Measurements from ENCODE around the gene FASN. TPM values are rescaled to one million over a fixed set of nuclear protein-coding genes. Genes with fewer than 3 reads are reported as not detected.

The FASN gene
- polyA plus RNA-seq, 5 donors, result 17.0 to 71.5 (median 22.6) TPM

GRCh38 chr17:82058230-82058854, 39.7 kb downstream of the FASN start:
- DNase-seq, result no peak

GRCh38 chr17:82056729-82057621, 41.1 kb downstream of the FASN start:
- no peak for DNase-seq

DNA sequence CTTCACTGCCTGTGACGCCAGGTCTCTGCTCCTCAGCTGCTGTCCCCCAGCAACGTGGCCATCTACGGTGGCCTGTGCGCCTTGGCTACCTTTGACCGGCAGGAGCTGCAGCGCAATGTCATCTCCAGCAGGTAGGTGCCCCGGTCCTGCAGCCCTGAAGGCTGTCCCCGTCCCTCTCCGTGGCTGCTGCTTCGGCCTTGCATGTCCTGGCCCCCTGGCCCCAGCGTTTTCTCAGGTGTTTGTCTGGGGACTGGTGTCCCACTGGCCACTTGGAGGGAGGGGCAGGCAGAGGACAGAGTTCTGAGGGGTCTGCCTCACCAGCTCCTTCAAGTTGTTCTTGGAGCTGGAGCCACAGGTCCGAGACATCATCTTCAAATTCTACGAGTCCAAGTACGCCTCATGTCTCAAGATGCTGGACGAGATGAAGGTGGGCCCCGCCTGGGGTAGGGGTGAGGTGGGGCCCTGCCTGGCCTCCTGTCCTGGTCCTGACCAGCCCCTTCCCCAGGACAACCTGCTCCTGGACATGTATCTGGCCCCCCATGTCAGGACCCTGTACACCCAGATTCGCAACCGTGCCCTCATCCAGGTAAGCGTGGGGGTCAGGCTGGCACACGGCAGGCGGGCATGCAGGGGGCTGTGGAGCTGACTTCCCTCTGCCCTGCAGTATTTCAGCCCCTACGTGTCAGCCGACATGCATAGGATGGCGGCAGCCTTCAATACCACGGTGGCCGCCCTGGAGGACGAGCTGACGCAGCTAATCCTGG, 41.9 kb downstream of the FASN start:
- DNase-seq, result no peak

DNA sequence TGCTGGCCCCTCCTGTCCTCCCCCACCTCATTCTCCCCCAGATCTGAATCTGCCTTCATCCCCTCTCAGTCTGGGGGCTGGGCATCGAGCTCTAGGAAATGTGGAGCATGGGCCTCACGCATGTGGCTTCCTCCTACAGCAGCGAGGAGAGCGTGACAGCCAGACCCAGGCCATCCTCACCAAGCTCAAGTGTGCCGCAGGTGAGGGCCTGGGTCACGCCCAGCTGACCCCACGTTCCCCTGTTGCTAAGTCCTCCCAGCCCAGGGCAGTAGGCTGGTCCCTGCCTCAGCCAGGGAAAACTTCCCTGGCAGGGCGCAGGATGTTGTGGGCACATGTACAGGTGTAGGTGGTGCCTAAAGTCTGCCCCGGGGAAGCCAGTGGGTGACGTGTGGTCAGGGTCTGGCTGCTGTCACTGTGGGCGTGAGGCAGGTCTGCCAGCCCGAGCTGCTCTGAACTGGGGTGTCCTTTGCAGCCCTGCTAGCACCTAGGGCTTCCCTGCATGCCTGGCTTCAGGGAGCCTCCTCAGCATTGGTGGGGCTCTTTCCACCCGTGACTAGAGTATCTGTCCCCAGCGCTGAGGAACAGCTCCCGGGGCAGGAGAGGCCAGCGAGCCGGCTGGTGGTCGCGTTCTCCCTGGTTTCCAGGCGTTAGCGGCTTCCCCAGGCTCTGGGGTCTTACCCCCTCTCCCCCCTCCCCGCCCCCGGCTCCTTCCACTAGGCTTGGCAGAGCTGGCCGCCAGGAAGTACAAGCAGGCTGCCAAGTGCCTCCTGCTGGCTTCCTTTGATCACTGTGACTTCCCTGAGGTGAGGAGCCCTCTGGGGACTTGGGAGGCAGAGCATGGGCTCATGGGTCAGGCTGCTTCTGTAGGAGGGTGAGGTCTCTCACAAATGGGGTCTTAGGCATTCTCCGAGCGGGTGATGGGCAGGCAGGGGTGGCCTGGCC, 42.7 kb downstream of the FASN start:
- no peak for DNase-seq

GRCh38 chr17:82054351-82055022, 43.5 kb downstream of the FASN start:
- DNase-seq, result no peak

DNA sequence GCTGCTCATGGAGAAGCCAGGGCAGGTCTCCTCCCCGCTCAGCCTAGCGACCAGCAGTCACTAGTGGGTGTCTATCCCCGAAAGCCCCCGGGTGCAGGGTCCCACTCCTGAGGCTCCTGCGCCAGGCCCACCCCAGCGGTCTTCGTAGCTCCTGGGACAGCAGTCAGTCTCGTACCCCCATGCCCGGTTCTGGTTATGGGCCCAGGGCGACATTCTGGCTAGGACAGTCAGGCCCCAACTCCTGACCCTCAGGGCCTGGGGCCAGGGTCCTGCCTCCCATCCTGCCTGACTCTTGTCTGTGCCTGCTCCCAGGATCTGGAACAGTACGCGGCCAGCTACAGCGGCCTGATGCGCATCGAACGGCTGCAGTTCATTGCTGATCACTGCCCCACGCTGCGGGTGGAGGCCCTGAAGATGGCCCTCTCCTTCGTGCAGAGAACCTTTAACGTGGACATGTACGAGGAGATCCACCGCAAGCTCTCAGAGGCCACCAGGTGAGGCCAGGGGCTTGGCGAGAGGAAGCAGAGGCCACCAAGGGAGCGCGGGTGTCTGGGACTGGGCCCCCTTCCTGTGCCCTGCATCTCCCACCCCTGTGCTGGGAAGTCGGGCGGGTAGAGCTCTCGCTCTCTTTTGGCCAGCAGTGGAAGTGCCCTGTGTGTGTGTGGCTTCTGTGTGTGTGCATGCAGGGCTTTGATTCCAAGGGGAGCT, 44.3 kb downstream of the FASN start:
- no peak for DNase-seq

DNA sequence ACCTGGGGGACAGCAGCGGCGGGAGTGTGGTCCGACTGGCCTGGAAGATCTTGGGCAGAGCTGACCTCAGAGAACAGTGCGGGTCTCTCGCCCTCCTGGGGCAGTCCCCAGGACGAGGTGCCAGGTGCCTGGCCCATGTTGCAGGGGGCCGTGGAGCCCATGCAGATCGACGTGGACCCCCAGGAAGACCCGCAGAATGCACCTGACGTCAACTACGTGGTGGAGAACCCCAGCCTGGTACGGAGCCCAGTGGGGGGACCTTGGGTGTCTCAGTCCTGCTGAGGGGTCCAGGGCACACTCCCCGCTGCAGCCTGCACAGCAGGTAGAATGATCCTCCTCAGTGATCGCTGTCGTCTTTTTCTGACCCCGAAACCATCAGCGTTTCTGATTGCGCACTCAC, 44.9 kb downstream of the FASN start:
- no peak for DNase-seq

- DNase-seq, result no peak
Observed at GRCh38 chr17:82052638-82053059, 45.4 kb downstream of the FASN start.

DNA sequence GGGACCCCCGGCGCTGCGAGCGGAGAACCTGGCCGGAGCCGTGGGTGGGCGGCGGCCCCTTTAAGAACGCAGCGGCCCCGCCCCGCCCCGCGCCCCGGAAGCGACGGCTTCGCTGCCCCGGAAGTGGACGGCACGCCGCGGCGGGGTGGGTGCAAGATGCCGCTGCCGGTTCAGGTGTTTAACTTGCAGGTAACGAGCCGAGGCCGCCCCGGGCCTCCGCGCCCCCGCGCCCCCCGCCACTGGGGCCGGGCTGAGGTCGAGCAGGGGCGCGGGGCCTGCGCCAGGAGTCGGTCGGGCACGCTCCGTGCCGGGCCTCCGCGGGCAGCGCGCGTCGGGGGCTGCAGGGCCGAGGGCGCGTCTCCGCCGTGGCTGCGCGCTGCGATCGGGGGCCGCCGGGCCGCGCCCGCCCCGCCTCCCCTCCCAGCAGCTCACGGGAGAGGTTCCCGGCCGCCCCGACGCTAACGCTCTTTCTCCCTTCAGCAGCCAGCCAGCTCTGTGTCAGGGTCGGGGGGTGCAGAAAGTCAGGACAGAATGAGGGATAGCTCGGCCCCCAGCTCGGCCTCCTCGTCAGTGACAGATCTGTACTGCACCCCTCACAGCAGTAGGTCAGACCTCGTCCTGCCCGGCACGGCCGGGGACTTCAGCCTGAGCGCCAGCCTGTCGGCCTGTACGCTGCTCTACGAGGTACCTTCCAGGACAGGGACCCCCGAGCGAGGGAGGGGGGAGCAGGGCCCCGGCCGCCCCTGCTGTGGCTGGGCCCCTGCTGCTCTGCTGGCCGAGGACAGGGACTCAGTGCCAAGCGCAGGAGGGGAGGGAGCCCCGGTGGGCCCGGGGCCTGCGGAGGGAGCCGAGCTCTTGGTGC, 46.0 kb downstream of the FASN start, which contains the start of the genes GPS1 and RFNG:
Gene GPS1, plus strand, starts transcription at position 123 of the 862 bp plus-strand sequence. Its CDS starts 34 bp downstream, at position 157.
Gene RFNG, minus strand, starts transcription at position 36 of the 862 bp plus-strand sequence. CDS start 45 bp downstream, outside the sequence.
- DNase-seq, result peak in 1 of 2 donors; percentile 42

- no peak for DNase-seq
Observed at GRCh38 chr17:82050761-82051641, 47.0 kb downstream of the FASN start.

GRCh38 chr17:82050152-82050760, 47.8 kb downstream of the FASN start:
- no peak for DNase-seq

DNA sequence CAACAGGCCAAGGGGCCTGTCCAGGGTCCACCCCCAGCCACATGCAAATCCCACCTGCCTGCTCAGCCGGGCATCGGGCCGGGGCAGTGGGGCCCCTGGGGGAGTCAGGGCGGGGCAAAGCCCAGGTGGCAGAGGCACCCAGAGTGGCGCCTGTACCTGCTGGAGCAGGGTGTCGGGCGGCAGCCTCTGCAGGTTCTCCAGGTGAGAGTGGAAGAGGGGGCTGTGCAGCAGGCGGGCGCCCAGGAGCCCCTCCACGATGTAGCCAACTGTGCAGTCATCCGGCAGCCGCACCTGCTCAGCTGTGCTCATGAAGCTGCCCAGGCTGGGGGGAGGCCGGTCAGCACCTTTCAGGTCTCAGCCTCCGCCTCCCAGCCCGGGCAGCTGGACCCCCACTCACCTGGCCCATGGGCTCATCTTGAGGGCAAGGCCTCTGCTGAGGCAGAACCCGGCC, 48.5 kb downstream of the FASN start:
- no peak for DNase-seq

GRCh38 chr17:82049106-82049505, 48.9 kb downstream of the FASN start:
- no peak for DNase-seq

- no peak for DNase-seq
Observed at GRCh38 chr17:82048571-82048971, 49.5 kb downstream of the FASN start.

GRCh38 chr17:82047914-82048570, 50.0 kb downstream of the FASN start:
- no peak for DNase-seq

GRCh38 chr17:82047379-82047778, 50.7 kb downstream of the FASN start:
- DNase-seq, result no peak

DNA sequence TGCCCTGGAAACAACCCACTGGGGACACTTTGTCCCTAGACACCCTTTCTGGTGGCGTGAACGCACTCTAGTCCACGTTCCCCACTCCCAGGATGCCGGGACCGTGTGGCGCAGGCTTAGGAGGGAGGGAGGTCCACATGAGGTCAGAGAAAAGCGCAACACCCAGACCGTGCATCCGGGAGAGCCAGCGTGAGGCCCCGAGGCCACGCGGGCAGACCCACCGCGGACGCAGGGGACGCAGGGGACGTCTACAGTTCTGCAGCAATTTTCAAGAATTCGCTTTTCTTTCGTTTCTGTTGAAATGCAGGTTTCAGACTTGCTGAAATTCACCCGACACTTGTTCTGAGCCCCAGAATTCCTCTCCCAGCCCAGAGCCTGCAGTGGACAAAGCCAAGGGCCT, 51.1 kb downstream of the FASN start:
- no peak for DNase-seq
